H7 (cell line): ENCODE data around the gene LINGO3. TPM values are rescaled to one million over a fixed set of nuclear protein-coding genes. Genes with fewer than 3 reads are reported as not detected.
"Not testable (repeated sequence)": the region's sequence is repeated elsewhere in the genome, so short reads cannot be mapped to it uniquely, and the experiment has no call there.

ENCODE experiments used
- DNase-seq: peaks from one replicate; pipeline ENCODE4 v3.0.0; 2012
- H3K27me3 ChIP-seq: 2 replicates; pipeline ENCODE4 v1.6.0; 2011; ENCODE audit warnings: mild to moderate bottlenecking, low read length; ENCODE audit not compliant: control insufficient read depth, insufficient read depth
- H3K36me3 ChIP-seq: replicated peaks from 2 replicates; pipeline ENCODE4 v1.5.1; 2011; ENCODE audit warnings: low read length; ENCODE audit not compliant: control insufficient read depth, insufficient read depth
- H3K4me3 ChIP-seq: 2 replicates; pipeline ENCODE4 v1.5.1; 2011; ENCODE audit warnings: low read depth, mild to moderate bottlenecking, control low read depth, low read length, moderate library complexity; ENCODE audit not compliant: insufficient read depth
- total RNA-seq: library from RNA; depleted of rRNA; stranded (reverse); fragments of >200 nt; shearing (Covaris generic); gene quantifications from 2 replicates; pipeline ENCODE4 v1.2.3, GENCODE V29; 2014; rRNA removed

Gene LINGO3, protein sequence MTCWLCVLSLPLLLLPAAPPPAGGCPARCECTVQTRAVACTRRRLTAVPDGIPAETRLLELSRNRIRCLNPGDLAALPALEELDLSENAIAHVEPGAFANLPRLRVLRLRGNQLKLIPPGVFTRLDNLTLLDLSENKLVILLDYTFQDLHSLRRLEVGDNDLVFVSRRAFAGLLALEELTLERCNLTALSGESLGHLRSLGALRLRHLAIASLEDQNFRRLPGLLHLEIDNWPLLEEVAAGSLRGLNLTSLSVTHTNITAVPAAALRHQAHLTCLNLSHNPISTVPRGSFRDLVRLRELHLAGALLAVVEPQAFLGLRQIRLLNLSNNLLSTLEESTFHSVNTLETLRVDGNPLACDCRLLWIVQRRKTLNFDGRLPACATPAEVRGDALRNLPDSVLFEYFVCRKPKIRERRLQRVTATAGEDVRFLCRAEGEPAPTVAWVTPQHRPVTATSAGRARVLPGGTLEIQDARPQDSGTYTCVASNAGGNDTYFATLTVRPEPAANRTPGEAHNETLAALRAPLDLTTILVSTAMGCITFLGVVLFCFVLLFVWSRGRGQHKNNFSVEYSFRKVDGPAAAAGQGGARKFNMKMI
- 1.1 and 2.7 TPM in 2 replicates for total RNA-seq

DNA sequence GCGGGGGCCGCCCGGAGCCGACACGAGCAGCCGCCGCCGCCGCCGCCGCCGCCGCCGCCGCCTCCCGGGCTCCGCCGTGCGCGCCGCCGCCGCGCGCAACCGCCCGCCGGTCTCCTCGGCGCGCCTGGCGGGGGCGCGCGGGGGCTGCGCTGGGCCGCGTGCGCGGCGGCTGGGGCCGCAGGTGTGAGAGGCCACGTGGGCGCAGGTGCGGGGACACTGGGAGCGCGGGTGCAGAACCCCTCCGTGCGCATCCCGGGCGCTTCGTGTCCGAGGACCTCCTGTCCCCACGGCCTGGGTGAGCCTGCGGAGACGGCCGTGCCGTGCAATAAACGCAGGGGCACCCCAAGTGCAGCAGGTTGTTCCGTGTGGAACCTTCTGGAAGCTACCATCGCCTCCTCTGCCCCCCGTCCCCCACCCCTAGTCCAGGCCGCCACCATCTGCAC is at the start of gene LINGO3:
Gene LINGO3 (minus strand): TSS at position 41 of the 443 bp plus-strand sequence. CDS start 16,378 bp downstream, outside the sequence.
- H3K4me3 ChIP-seq, result peak within 1 kb of the TSS; percentile 29

DNA sequence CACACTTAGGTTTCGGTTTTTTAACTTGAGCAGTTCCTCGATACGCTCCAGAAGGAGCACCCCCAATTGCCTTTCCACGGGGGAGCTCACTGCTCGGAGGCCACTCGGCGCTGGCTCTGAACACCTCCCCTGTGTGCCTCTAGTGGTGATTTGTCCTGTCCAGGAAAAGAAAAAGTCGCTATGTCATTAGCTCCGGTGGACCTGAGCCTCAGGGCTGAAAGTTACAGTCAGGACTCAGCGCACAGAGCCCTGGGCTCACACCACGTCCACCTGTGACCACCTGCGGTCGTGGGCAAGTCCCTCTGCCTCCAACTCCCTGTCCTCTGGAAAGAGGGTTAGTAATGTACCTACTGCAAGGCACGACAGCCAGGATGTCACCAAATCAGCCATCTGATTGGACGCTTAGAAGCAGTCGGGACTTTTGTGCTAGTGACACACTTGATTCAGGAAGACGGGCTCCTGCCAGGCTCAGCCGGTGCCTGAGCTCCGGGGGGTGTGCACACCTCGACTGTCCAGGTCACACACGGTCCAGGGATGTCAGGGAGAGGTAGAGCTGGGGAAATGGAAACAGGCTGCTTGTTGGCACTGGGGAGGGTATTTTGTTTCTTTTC is 48.2 kb upstream of the LINGO3 start:
- H3K36me3 ChIP-seq, result no peaks in the 10 kb centered on the region; the same call in 1 of the 2 replicates
- no peak overlapping the region for H3K4me3 ChIP-seq
- H3K27me3 ChIP-seq, result peaks cover 5% of the 10 kb centered on the region; the same call in 1 of the 2 replicates
- peak; percentile 73 for DNase-seq

More for the DNA sequence above, at the start of gene LINGO3:
- peak; percentile 88 for DNase-seq
- peaks cover 14% of the 10 kb centered on the region for H3K27me3 ChIP-seq
- H3K36me3 ChIP-seq, result no peaks in the 10 kb centered on the region

GRCh38 chr19:2355168-2356035 is 47.4 kb upstream of the LINGO3 start:
- no peak overlapping the region for H3K4me3 ChIP-seq
- H3K27me3 ChIP-seq, result peaks cover 2% of the 10 kb centered on the region; the same call in 1 of the 2 replicates
- no peaks in the 10 kb centered on the region; the same call in 1 of the 2 replicates for H3K36me3 ChIP-seq
- DNase-seq, result peak; percentile 32

- Histone ChIP-seq H3K36me3 (no peaks in the 10 kb centered on the region; the same call in 1 of the 2 replicates), H3K4me3 (no peak overlapping the region), H3K27me3 (peaks cover 1% of the 10 kb centered on the region; the same call in 1 of the 2 replicates)
- DNase-seq, result peak; percentile 48
These were observed 46.7 kb upstream of the LINGO3 start for GRCh38 chr19:2354670-2355069.

DNA sequence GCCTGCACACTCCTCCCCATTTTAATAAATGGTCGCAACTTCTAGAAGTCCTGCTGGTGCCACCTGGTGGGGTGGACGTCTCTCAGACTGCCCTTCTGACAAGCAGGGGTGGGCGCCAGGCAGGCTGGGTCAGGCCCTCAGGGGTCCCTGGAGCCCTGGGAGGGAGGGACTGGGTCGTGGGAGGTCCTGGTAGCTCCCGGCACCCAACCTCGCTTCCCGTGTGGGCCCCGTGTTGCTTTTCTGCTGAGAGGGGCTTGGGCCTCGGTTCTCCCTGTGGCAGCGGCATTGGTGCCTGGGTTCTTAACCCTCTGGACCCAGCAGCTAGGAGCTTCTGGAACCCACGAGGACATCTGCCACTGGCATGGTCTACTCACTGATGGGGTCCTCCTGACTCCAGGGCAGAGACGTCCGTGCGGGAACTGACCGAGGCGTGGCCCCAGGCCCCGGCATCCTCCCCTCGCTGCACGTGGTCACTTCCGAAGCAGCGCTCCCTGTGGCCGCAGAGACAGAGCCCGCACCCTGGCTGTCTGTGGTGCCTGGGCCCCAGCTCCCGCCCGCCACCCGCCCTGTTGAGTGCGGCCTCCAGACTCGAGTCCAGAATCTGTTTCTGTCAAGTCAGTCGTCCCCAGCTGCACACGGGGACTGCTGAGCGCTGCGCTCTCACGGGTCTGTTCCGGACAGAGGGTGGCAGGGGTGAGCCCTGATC is 46.1 kb upstream of the LINGO3 start:
- Histone ChIP-seq H3K27me3 (peaks cover 1% of the 10 kb centered on the region; the same call in 1 of the 2 replicates), H3K4me3 (no peak overlapping the region), H3K36me3 (no peaks in the 10 kb centered on the region; the same call in 1 of the 2 replicates)
- peak; percentile 67 for DNase-seq

DNA sequence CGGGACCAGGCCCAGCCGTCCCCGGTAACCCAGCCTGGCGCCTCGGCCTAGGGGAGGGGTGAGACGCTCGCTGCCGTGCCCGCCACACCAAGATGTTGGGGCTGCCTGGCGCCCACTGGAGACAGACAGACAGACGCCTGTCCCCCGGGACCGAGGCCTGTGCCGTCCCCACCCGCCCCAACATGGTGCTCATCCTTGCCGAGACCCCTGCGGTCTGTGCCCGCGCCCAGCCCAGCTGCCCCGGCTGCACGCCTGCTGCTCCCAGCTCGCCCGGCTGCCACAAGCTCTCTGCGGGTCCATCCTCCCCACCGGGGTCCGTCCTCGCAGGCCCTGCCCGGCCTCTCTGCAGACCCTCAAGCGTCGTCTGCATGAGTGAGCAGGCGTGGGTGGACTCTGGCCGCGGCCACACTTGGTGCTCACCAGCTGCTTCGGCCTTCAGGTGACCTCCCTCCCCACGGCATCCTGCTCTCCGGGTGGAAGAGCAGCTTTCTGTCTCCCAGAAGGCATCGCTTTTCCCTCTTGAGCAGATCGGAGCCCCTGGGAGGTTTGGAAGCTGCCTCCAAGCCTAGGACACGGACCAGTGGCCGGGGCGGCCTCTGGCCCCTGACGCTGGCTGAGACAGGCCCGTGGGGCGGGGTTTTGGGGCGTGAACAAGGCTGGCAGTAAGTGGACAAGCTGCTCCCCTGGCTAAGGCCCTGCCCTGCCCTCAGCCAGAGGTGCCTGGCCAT is 45.4 kb upstream of the LINGO3 start:
- DNase-seq, result peak; percentile 47
- H3K4me3 ChIP-seq, result no peak overlapping the region
- no peaks in the 10 kb centered on the region for H3K27me3 ChIP-seq
- H3K36me3 ChIP-seq, result peaks cover 2% of the 10 kb centered on the region; the same call in 1 of the 2 replicates

GRCh38 chr19:2352121-2352520 is 44.2 kb upstream of the LINGO3 start:
- no peak overlapping the region for H3K4me3 ChIP-seq
- no peak for DNase-seq
- H3K36me3 ChIP-seq, result peaks cover 2% of the 10 kb centered on the region; the same call in 1 of the 2 replicates
- H3K27me3 ChIP-seq, result no peaks in the 10 kb centered on the region

DNA sequence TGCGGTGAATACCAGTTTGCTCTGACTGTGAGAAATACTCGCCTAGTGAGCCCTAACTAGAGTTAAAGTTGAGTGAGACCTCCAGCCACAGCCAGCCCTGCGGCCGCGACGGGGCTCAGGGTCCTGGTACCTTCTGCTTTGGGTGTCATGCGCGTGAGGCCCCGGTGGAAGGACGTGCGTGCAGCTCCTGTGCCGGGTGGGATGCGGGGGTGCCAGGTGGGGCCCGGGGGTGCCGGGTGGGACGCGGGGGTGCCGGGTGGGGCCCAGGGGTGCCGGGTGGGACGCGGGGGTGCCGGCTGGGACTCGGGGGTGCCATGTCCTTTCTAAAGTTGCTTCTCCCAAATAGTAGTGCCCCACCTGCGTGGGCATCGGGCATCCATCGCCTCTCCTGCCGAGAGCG is 43.6 kb upstream of the LINGO3 start:
- H3K27me3 ChIP-seq, result no peaks in the 10 kb centered on the region
- no peak for DNase-seq
- no peak overlapping the region for H3K4me3 ChIP-seq
- H3K36me3 ChIP-seq, result peaks cover 3% of the 10 kb centered on the region; the same call in 1 of the 2 replicates

DNA sequence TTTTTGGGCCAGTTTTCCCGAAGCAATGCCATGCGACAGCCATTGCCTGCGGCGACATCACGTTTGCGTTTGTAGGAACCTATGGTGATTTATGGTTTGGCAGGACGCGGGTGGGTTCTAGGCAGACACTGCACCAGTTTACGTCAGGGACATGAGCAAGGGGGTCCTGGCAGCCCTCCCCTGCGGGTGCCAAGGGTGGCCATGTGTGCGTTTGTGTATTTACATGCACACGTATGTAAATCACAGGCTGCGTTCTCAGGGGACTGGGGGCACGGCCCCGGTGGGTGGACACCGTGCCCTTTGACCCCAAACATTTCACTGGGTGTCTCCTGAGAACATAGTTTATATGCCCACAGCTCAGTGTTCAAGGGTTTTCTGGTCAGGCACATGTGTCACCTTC is 42.7 kb upstream of the LINGO3 start:
- Histone ChIP-seq H3K36me3 (peaks cover 3% of the 10 kb centered on the region; the same call in 1 of the 2 replicates), H3K27me3 (no peaks in the 10 kb centered on the region), H3K4me3 (no peak overlapping the region)
- DNase-seq, result no peak

GRCh38 chr19:2349818-2350217 is 41.9 kb upstream of the LINGO3 start:
- H3K36me3 ChIP-seq, H3K27me3 ChIP-seq, DNase-seq, H3K4me3 ChIP-seq: not testable (repeated sequence)

- H3K4me3 ChIP-seq, result no peak overlapping the region
- H3K36me3 ChIP-seq, result peaks cover 3% of the 10 kb centered on the region
- peak; percentile 80 for DNase-seq
- H3K27me3 ChIP-seq, result no peaks in the 10 kb centered on the region
These were observed 38.1 kb upstream of the LINGO3 start for GRCh38 chr19:2345794-2346663.

GRCh38 chr19:2345076-2345475 is 37.1 kb upstream of the LINGO3 start:
- H3K27me3 ChIP-seq, result no peaks in the 10 kb centered on the region
- H3K4me3 ChIP-seq, result no peak overlapping the region
- no peak for DNase-seq
- H3K36me3 ChIP-seq, result peaks cover 3% of the 10 kb centered on the region
